Hepatocyte (in vitro differentiated cells): ENCODE measurements around the gene FGF2. TPM values are rescaled to one million over a fixed set of nuclear protein-coding genes. Genes with fewer than 3 reads are reported as not detected.
"Not testable (repeated sequence)": the region's sequence is repeated elsewhere in the genome, so short reads cannot be mapped to it uniquely, and the experiment has no call there.

Experiments used
- DNase-seq: peaks from one replicate; pipeline ENCODE4 v3.0.0-alpha.2; 2016; ENCODE audit warnings: low spot score
- H2AFZ ChIP-seq: fragments of 200-600 bp; sonication (generic); 2 replicates; pipeline ENCODE4 v1.6.0; 2016; ENCODE audit warnings: antibody characterized with exemption, mild to moderate bottlenecking
- H3K27ac ChIP-seq: fragments of 200-600 bp; sonication (generic); 2 replicates; pipeline ENCODE4 v1.5.1; 2016; ENCODE audit warnings: mild to moderate bottlenecking
- H3K27me3 ChIP-seq: fragments of 200-600 bp; sonication (generic); 2 replicates; pipeline ENCODE4 v1.6.1; 2016
- H3K36me3 ChIP-seq: fragments of 200-600 bp; sonication (generic); replicated peaks from 2 replicates; pipeline ENCODE4 v1.5.1; 2016; ENCODE audit warnings: low read depth; ENCODE audit not compliant: insufficient read depth
- H3K4me1 ChIP-seq: fragments of 200-600 bp; sonication (generic); 2 replicates; pipeline ENCODE4 v1.5.1; 2016; ENCODE audit warnings: mild to moderate bottlenecking, moderate library complexity; ENCODE audit not compliant: insufficient read depth
- H3K4me2 ChIP-seq: fragments of 200-600 bp; sonication (generic); 2 replicates; pipeline ENCODE4 v1.6.0; 2016
- H3K4me3 ChIP-seq: fragments of 200-600 bp; sonication (generic); 2 replicates; pipeline ENCODE4 v1.5.1; 2016; ENCODE audit warnings: mild to moderate bottlenecking
- H3K79me2 ChIP-seq: fragments of 200-600 bp; sonication (generic); 2 replicates; pipeline ENCODE4 v1.6.0; 2017; ENCODE audit warnings: mild to moderate bottlenecking
- H3K9me2 ChIP-seq: fragments of 200-600 bp; sonication (generic); replicated peaks from 2 replicates; pipeline ENCODE4 v1.6.0; 2017; ENCODE audit warnings: mild to moderate bottlenecking; ENCODE audit not compliant: insufficient read depth
- H3K9me3 ChIP-seq: fragments of 200-600 bp; sonication (generic); 2 replicates; pipeline ENCODE4 v1.5.1; 2016; ENCODE audit warnings: low read depth, mild to moderate bottlenecking
- H4K20me1 ChIP-seq: fragments of 200-600 bp; sonication (generic); 2 replicates; pipeline ENCODE4 v1.6.0; 2016; ENCODE audit warnings: mild to moderate bottlenecking; ENCODE audit not compliant: insufficient read depth, poor library complexity, severe bottlenecking
- EZH2 ChIP-seq: fragments of 200-600 bp; sonication (generic); IDR thresholded peaks from 2 replicates; pipeline ENCODE4 v1.6.1; 2016; ENCODE audit warnings: antibody characterized with exemption, mild to moderate bottlenecking, borderline replicate concordance
- EZH2phosphoT487 ChIP-seq: fragments of 200-600 bp; sonication (generic); IDR thresholded peaks from one replicate; pipeline ENCODE4 v1.6.1; 2018; ENCODE audit warnings: antibody characterized with exemption, mild to moderate bottlenecking, low read depth, moderate library complexity; ENCODE audit not compliant: unreplicated experiment, severe bottlenecking
- WGBS: methylation state at CpG from one replicate; pipeline ENCODE4 v1.1.6; 2016; ENCODE audit warnings: low lambda C conversion rate; ENCODE audit errors: missing lambda C conversion rate; 5-methylcytosine and 5-hydroxymethylcytosine counted together
- polyA plus RNA-seq: library from polyadenylated mRNA; unstranded; fragments of >200 nt; fragmentation: Nextera tagmentation; extraction: Ambion mirVana; gene quantifications from 2 replicates; pipeline ENCODE4 v1.2.1, GENCODE V29; 2016
- total RNA-seq: library from RNA; depleted of rRNA; stranded (reverse); fragments of >200 nt; gene quantifications from 2 replicates; pipeline ENCODE4 v1.2.3, GENCODE V29; 2014
- TF ChIP-seq, protein P1 (sequence below): fragments of 200-600 bp; sonication (generic); IDR thresholded peaks from 2 replicates; pipeline ENCODE4 v1.5.1; 2016; ENCODE audit warnings: antibody characterized with exemption, mild to moderate bottlenecking; ENCODE audit not compliant: poor library complexity

FGF2 gene
- total and polyA plus RNA-seq, 2 experiments from 2014 or later: 3.9 to 9.7 TPM

DNA sequence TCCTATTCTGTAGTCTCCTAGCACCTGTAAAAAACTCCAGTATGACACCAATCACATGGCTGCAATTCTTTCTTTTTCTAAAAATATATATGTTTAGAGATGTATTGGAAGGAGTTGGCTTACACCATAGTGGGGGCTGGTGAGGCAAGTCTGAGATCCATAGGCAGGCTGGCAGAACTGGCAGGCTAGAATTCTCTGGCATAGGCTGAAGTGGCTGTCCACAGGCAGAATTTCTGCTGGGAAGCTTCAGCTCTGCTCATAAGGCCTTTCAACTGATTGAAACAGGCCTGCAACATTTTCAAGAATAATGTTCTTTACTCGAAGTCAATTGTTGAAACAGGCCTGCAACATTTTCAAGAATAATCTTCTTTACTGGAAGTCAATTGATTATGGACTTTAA is 37.0 kb downstream of the FGF2 start:
- Histone ChIP-seq H3K9me2 (no peaks in the 10 kb centered on the region), H3K4me1 (no peaks in the 10 kb centered on the region), H3K4me2 (no peak overlapping the region), H3K36me3 (no peaks in the 10 kb centered on the region), H3K9me3 (no peaks in the 10 kb centered on the region), H3K79me2 (peaks cover 12% of the 10 kb centered on the region), H4K20me1 (no peaks in the 10 kb centered on the region), H3K27ac (no peak overlapping the region), H3K27me3 (no peaks in the 10 kb centered on the region), H3K4me3 (no peak overlapping the region), H2AFZ (no peak overlapping the region)
- TF ChIP-seq EZH2phosphoT487: no peak
- TF ChIP-seq EZH2: no peak
- TF ChIP-seq, protein P1, sequence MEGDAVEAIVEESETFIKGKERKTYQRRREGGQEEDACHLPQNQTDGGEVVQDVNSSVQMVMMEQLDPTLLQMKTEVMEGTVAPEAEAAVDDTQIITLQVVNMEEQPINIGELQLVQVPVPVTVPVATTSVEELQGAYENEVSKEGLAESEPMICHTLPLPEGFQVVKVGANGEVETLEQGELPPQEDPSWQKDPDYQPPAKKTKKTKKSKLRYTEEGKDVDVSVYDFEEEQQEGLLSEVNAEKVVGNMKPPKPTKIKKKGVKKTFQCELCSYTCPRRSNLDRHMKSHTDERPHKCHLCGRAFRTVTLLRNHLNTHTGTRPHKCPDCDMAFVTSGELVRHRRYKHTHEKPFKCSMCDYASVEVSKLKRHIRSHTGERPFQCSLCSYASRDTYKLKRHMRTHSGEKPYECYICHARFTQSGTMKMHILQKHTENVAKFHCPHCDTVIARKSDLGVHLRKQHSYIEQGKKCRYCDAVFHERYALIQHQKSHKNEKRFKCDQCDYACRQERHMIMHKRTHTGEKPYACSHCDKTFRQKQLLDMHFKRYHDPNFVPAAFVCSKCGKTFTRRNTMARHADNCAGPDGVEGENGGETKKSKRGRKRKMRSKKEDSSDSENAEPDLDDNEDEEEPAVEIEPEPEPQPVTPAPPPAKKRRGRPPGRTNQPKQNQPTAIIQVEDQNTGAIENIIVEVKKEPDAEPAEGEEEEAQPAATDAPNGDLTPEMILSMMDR: no peak
- 69% methylated on average over 1 of the region's 1 CpG for WGBS
- no peak for DNase-seq

DNA sequence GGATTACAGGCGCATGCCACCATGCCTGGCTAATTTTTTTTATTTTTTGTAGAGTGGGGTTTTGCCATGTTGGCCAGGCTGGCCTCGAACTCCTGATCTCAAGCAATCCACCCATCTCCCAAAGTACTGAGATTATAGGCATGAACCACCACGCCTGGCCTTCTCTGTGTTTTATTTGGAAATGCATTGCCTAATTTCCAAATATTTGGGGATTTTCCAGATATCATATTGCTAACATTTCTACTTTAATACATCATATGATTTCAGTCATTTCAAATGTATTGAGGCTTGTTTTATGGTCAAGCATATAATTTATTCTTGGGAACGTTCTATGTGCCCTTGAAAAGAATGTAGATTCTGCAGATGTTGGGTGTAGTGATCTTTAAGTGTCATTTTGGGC is 38.8 kb downstream of the FGF2 start:
- Histone ChIP-seq H3K4me2 (no peak overlapping the region), H4K20me1 (no peaks in the 10 kb centered on the region), H2AFZ (no peak overlapping the region), H3K9me3 (peaks cover 4% of the 10 kb centered on the region), H3K27me3 (no peaks in the 10 kb centered on the region), H3K9me2 (no peaks in the 10 kb centered on the region), H3K4me1 (no peaks in the 10 kb centered on the region), H3K4me3 (no peak overlapping the region), H3K36me3 (no peaks in the 10 kb centered on the region), H3K27ac (no peak overlapping the region), H3K79me2 (peaks cover 16% of the 10 kb centered on the region)
- TF ChIP-seq EZH2phosphoT487 (no peak), EZH2 (no peak)
- TF ChIP-seq, protein P1: no peak
- WGBS: 95% methylated on average over 4 of the region's 4 CpGs
- DNase-seq: no peak

DNA sequence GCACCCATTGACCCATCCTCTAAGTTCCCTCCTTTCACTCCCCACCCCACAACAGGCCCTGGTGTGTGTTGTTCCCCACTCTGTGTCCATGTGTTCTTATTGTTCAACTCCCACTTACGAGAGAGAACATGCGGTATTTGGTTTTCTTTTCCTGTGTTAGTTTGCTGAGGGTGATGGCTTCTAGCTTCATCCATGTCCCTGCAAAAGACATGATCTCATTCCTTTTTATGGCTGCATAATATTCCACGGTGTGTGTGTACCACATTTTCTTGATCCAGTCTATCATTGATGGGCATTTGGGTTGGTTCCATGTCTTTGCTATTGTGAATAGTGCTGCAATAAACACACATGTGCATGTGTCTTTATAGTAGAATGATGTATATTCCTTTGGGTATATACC is 41.6 kb downstream of the FGF2 start:
- not testable (repeated sequence) for H3K27ac ChIP-seq, DNase-seq, H3K9me3 ChIP-seq, H4K20me1 ChIP-seq, H3K4me1 ChIP-seq, H3K4me2 ChIP-seq, H2AFZ ChIP-seq, H3K9me2 ChIP-seq, H3K4me3 ChIP-seq, H3K36me3 ChIP-seq, H3K27me3 ChIP-seq
- WGBS: 99% methylated on average over 3 of the region's 3 CpGs
- peaks cover 16% of the 10 kb centered on the region for H3K79me2 ChIP-seq

DNA sequence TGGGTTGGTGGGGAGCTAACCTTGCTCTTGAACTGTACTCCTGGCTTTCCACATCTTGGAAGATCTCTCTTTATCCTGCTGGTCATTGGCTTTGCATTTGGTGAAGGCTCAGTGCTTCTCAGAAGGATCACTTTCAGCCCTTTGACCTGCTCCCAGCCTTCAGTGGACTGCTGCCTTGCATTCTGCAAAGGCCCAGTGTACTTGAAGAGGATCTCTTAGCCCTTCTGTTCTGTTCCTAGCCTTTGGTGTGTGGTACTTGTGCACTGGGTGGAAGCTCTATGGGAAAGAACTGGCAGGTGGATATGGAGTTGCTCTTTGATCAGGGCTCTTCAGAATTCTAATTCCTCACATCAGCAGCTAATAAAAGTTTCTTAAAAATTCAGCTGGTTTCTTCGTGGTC is 46.5 kb downstream of the FGF2 start:
- H3K79me2 ChIP-seq: peaks cover 7% of the 10 kb centered on the region

More for the DNA sequence above, 46.5 kb downstream of the FGF2 start:
- Histone ChIP-seq H4K20me1 (no peaks in the 10 kb centered on the region), H3K27me3 (no peaks in the 10 kb centered on the region), H3K9me2 (no peaks in the 10 kb centered on the region), H3K36me3 (no peaks in the 10 kb centered on the region), H2AFZ (no peak overlapping the region), H3K4me3 (no peak overlapping the region), H3K4me1 (no peaks in the 10 kb centered on the region), H3K9me3 (peaks cover 4% of the 10 kb centered on the region), H3K4me2 (no peak overlapping the region), H3K27ac (no peak overlapping the region)
- no peak for TF ChIP-seq EZH2phosphoT487
- WGBS: 93% methylated on average over 1 of the region's 1 CpG
- DNase-seq: no peak
